GM12892 (cell line): ENCODE data around the gene ZNF605.

ENCODE experiments used
- POLR2A ChIP-seq: IDR thresholded peaks from 2 replicates; pipeline ENCODE4 v1.6.1; 2011; ENCODE audit warnings: low read depth, low read length, control low read depth
- POLR2AphosphoS5 ChIP-seq: IDR thresholded peaks from 2 replicates; pipeline ENCODE4 v1.6.1; 2011; ENCODE audit warnings: low read depth, low read length, control low read depth
- TAF1 ChIP-seq: IDR thresholded peaks from 2 replicates; pipeline ENCODE4 v1.6.1; 2011; ENCODE audit warnings: low read depth, mild to moderate bottlenecking, control low read depth, low read length, borderline replicate concordance

- TF ChIP-seq POLR2A (no peak), TAF1 (no peak), POLR2AphosphoS5 (no peak)
Observed at GRCh38 chr12:132907216-132907615, 48.9 kb downstream of the ZNF605 start.
